Stimulated activated naive CD8-positive, alpha-beta T cell treated with anti-CD3 and anti-CD28 coated beads, Interleukin-15, amount 100 ng/mL, for 72 hours (primary cell): ENCODE measurements around the gene VAV2.
"Not testable (repeated sequence)": the region's sequence is repeated elsewhere in the genome, so short reads cannot be mapped to it uniquely, and the experiment has no call there.

Experiments
- ATAC-seq: fragments of 150-1000 bp; cut with Tn5 transposase; 2 replicates; pipeline ENCODE4 v1.10.0; 2021; ENCODE audit warnings: mild to moderate bottlenecking, moderate library complexity
- DNase-seq, 2 donors: peaks; one replicate each; pipeline ENCODE4 v3.0.0; 2021 to 2022
- H3K27ac Mint-ChIP-seq, 2 donors: one replicate each; pipeline ENCODE4 v1.8.0; 2022; ENCODE audit warnings: mild to moderate bottlenecking in 2 of 2, mixed read lengths in 2 of 2, moderate library complexity in 2 of 2
- H3K27me3 Mint-ChIP-seq: one replicate; pipeline ENCODE4 v1.8.0; 2022; ENCODE audit warnings: mixed read lengths
- H3K4me1 Mint-ChIP-seq: one replicate; pipeline ENCODE4 v1.8.0; 2022; ENCODE audit warnings: mild to moderate bottlenecking, mixed read lengths
- H3K4me3 Mint-ChIP-seq, 2 donors: one replicate each; pipeline ENCODE4 v1.8.0; 2022; ENCODE audit warnings: mild to moderate bottlenecking in 2 of 2, mixed read lengths in 2 of 2, moderate library complexity in 1 of 2
- H3K9me3 Mint-ChIP-seq, 2 donors: one replicate each; pipeline ENCODE4 v1.8.0; 2022; ENCODE audit warnings: mixed read lengths in 2 of 2

VAV2 gene

GRCh38 chr9:133934482-133935232 lies 57.5 kb downstream of the VAV2 start:
- no peaks in the 10 kb centered on the region for H3K27me3 Mint-ChIP-seq
- ATAC-seq = no peak
- DNase-seq = no peak
- H3K4me3 Mint-ChIP-seq = no peak overlapping the region
- H3K4me1 Mint-ChIP-seq = no peaks in the 10 kb centered on the region
- no peak overlapping the region for H3K27ac Mint-ChIP-seq
- H3K9me3 Mint-ChIP-seq = peaks cover 8 to 11% of the 10 kb centered on the region in 2 donors

- no peak overlapping the region for H3K27ac Mint-ChIP-seq
- peaks cover 8 to 11% of the 10 kb centered on the region in 2 donors for H3K9me3 Mint-ChIP-seq
- ATAC-seq (no peak), DNase-seq (no peak)
- no peaks in the 10 kb centered on the region for H3K27me3 Mint-ChIP-seq
- H3K4me3 Mint-ChIP-seq = no peak overlapping the region
- H3K4me1 Mint-ChIP-seq = no peaks in the 10 kb centered on the region
Observed at GRCh38 chr9:133933426-133934026, 58.6 kb downstream of the VAV2 start.

- ATAC-seq (no peak), DNase-seq (no peak)
- no peak overlapping the region for H3K4me3 Mint-ChIP-seq
- no peak overlapping the region for H3K27ac Mint-ChIP-seq
- no peaks in the 10 kb centered on the region for H3K27me3 Mint-ChIP-seq
- H3K4me1 Mint-ChIP-seq = no peaks in the 10 kb centered on the region
- peaks cover 8 to 11% of the 10 kb centered on the region in 2 donors for H3K9me3 Mint-ChIP-seq
Observed at GRCh38 chr9:133932633-133933032, 59.5 kb downstream of the VAV2 start.

GRCh38 chr9:133932181-133932580 lies 59.9 kb downstream of the VAV2 start:
- Mint-ChIP-seq H3K27me3 (no peaks in the 10 kb centered on the region), H3K4me3 (no peak overlapping the region), H3K9me3 (peaks cover 8 to 11% of the 10 kb centered on the region in 2 donors), H3K4me1 (peaks cover under 1% of the 10 kb centered on the region), H3K27ac (no peak overlapping the region)
- ATAC-seq (no peak), DNase-seq (no peak)

- ATAC-seq = no peak
- Mint-ChIP-seq H3K4me3 (no peak overlapping the region), H3K9me3 (peaks cover 8 to 11% of the 10 kb centered on the region in 2 donors), H3K4me1 (peaks cover 9% of the 10 kb centered on the region), H3K27ac (no peak overlapping the region), H3K27me3 (no peaks in the 10 kb centered on the region)
- DNase-seq = no peak
Observed at GRCh38 chr9:133930682-133931485, 61.2 kb downstream of the VAV2 start.

- Mint-ChIP-seq H3K27me3 (no peaks in the 10 kb centered on the region), H3K4me1 (peaks cover 9% of the 10 kb centered on the region), H3K9me3 (peaks cover 8 to 11% of the 10 kb centered on the region in 2 donors), H3K27ac (no peak overlapping the region), H3K4me3 (no peak overlapping the region)
- no peak for DNase-seq
- ATAC-seq = no peak
Observed at GRCh38 chr9:133930046-133930681, 62.0 kb downstream of the VAV2 start.

- peaks cover 9% of the 10 kb centered on the region for H3K4me1 Mint-ChIP-seq
- H3K9me3 Mint-ChIP-seq = peaks cover 8 to 11% of the 10 kb centered on the region in 2 donors
- no peak overlapping the region for H3K4me3 Mint-ChIP-seq
- no peak for ATAC-seq
- DNase-seq = no peak
- no peaks in the 10 kb centered on the region for H3K27me3 Mint-ChIP-seq
- H3K27ac Mint-ChIP-seq = no peak overlapping the region
Observed at GRCh38 chr9:133929599-133929998, 62.5 kb downstream of the VAV2 start.

- no peak for ATAC-seq
- Mint-ChIP-seq H3K4me1 (peaks cover 9% of the 10 kb centered on the region), H3K27ac (no peak overlapping the region), H3K9me3 (peaks cover 3 to 4% of the 10 kb centered on the region in 2 donors), H3K27me3 (no peaks in the 10 kb centered on the region), H3K4me3 (no peak overlapping the region)
- no peak for DNase-seq
Observed at GRCh38 chr9:133928248-133928764, 63.8 kb downstream of the VAV2 start.

- ATAC-seq = no peak
- no peak overlapping the region for H3K4me3 Mint-ChIP-seq
- peaks cover 9% of the 10 kb centered on the region for H3K4me1 Mint-ChIP-seq
- no peaks in the 10 kb centered on the region for H3K27me3 Mint-ChIP-seq
- H3K27ac Mint-ChIP-seq = no peak overlapping the region
- no peak for DNase-seq
- no peaks in the 10 kb centered on the region for H3K9me3 Mint-ChIP-seq
Observed at GRCh38 chr9:133927041-133927440, 65.1 kb downstream of the VAV2 start.

- no peak for DNase-seq
- H3K27me3 Mint-ChIP-seq = no peaks in the 10 kb centered on the region
- H3K9me3 Mint-ChIP-seq = no peaks in the 10 kb centered on the region
- no peak overlapping the region for H3K4me3 Mint-ChIP-seq
- H3K27ac Mint-ChIP-seq = no peak overlapping the region
- ATAC-seq = no peak
- H3K4me1 Mint-ChIP-seq = peaks cover 9% of the 10 kb centered on the region
Observed at GRCh38 chr9:133926165-133926856, 65.8 kb downstream of the VAV2 start.

- Mint-ChIP-seq H3K4me1 (peaks cover 9% of the 10 kb centered on the region), H3K9me3 (no peaks in the 10 kb centered on the region), H3K4me3 (no peak overlapping the region), H3K27me3 (no peaks in the 10 kb centered on the region), H3K27ac (peak overlapping the region in 1 of 2 donors; percentile 10)
- no peak for DNase-seq
- no peak for ATAC-seq
Observed at GRCh38 chr9:133924453-133924852, 67.7 kb downstream of the VAV2 start.

GRCh38 chr9:133923608-133924007 lies 68.5 kb downstream of the VAV2 start:
- not testable (repeated sequence) for H3K27me3 Mint-ChIP-seq, H3K4me3 Mint-ChIP-seq, H3K9me3 Mint-ChIP-seq, DNase-seq, ATAC-seq, H3K27ac Mint-ChIP-seq
- peaks cover 14% of the 10 kb centered on the region for H3K4me1 Mint-ChIP-seq

GRCh38 chr9:133921866-133922265 lies 70.3 kb downstream of the VAV2 start:
- H3K27me3 Mint-ChIP-seq = peaks cover 8% of the 10 kb centered on the region
- H3K4me3 Mint-ChIP-seq = no peak overlapping the region
- ATAC-seq (no peak), DNase-seq (no peak)
- H3K27ac Mint-ChIP-seq = no peak overlapping the region
- peaks cover 10% of the 10 kb centered on the region for H3K4me1 Mint-ChIP-seq
- H3K9me3 Mint-ChIP-seq = no peaks in the 10 kb centered on the region

- H3K4me1 Mint-ChIP-seq = peaks cover 12% of the 10 kb centered on the region
Observed at GRCh38 chr9:133920471-133920870, 71.7 kb downstream of the VAV2 start.

More at GRCh38 chr9:133920471-133920870, 71.7 kb downstream of the VAV2 start:
- no peak overlapping the region for H3K4me3 Mint-ChIP-seq
- H3K9me3 Mint-ChIP-seq = no peaks in the 10 kb centered on the region
- H3K27me3 Mint-ChIP-seq = peaks cover 17% of the 10 kb centered on the region
- H3K27ac Mint-ChIP-seq = no peak overlapping the region
- DNase-seq (no peak), ATAC-seq (no peak)
